WI38 (cell line): Measurements from ENCODE around the gene CCDC187.
A peak's percentile ranks its signal among the peaks of the same experiment; 100 is the strongest.

Experiments used
- H3K4me3 ChIP-seq: 2 replicates; pipeline ENCODE4 v1.5.1; 2011; ENCODE audit warnings: low read depth, mild to moderate bottlenecking, control low read depth, low read length
- TF ChIP-seq, protein P1 (sequence below): IDR thresholded peaks from 2 replicates; pipeline ENCODE4 v1.5.1; 2012; ENCODE audit warnings: low read depth, mild to moderate bottlenecking, control low read depth, low read length

CCDC187 gene

DNA sequence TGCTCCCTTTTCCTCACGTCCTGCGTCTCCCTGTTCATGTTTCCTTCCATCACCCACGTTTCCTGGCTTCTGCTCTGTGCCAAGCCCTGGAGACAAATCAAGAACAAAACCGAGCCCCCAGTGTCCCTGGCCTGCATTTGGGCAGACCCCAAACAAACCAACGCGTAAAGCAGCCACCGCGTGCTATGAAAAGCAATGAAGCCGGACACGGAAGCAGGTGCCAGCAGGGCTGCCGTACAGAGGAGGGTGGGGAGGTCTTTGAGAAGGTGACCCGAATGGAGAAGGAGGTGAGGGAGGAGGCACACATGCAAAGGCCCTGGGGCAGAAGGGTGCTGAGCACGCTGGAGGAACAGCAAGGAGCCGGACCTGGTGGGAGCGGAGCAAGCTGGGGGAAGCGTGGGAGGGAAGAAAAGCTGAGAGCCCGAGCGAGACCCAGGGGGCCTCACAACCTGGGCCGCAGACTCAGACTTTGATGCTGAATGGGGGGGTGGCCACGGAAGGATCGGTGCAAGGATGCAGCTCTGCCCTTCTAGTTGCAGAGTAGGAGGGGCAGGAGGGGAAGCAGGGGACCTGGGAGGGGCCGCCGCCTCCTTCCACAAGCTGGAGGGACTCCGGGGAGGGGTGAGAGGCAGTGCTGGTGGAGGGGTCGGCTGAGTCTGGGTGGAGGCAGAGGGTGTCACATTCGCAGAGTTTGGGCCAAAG is 56.9 kb downstream of the CCDC187 start:
- TF ChIP-seq, protein P1, sequence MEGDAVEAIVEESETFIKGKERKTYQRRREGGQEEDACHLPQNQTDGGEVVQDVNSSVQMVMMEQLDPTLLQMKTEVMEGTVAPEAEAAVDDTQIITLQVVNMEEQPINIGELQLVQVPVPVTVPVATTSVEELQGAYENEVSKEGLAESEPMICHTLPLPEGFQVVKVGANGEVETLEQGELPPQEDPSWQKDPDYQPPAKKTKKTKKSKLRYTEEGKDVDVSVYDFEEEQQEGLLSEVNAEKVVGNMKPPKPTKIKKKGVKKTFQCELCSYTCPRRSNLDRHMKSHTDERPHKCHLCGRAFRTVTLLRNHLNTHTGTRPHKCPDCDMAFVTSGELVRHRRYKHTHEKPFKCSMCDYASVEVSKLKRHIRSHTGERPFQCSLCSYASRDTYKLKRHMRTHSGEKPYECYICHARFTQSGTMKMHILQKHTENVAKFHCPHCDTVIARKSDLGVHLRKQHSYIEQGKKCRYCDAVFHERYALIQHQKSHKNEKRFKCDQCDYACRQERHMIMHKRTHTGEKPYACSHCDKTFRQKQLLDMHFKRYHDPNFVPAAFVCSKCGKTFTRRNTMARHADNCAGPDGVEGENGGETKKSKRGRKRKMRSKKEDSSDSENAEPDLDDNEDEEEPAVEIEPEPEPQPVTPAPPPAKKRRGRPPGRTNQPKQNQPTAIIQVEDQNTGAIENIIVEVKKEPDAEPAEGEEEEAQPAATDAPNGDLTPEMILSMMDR, result no peak
- no peak overlapping the region for H3K4me3 ChIP-seq

DNA sequence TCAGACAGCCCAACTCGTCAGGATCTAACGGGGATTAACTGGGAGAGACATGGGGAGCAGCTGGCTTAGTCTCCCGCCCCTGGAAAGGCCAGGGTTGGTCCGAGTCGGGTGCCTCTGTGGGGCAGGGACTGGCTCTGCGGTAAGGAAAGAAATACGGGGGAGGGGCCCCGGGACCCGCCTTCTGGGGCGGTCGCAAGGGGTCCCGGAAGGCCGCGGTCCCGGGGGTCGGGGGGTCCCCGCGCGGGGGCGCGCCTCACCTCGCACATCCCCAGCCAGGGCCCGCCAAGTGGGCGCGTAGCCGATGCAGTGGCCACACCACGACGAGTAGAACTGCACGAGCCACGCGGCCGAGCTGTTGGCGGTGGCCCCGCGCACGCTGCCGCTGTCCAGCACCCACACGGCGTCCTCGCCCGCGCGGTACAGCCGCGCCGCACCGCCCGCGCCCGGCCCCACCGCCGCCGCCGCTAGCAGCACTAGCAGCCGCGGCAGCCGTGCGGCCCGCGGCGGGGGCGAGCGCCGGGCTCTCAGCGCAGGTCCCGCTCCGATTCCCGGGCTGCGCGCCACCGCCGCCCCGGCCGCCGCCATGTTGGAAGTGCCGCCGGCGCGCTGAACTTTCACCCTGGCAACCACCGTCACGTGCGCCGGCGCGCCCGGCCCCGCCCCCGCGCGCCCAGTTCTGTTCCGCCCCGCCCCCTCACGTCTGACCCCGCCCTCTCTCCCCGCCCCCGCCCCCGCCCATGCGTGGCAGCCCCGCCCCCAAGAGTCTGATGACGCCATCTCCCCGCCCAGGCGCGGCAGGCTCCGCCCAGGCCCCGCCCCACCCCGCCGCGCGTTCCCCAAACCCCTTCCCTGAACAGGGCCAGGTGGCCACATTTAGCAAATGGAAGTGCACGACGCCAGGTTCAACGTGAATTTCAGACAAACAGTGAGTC is 58.4 kb downstream of the CCDC187 start, which contains the start of gene QSOX2:
Gene QSOX2 (minus strand): TSS at position 594 of the 932 bp plus-strand sequence. CDS start 9 bp downstream, at position 585.
- TF ChIP-seq, protein P1, result no peak
- peak within 1 kb of the TSS; percentile 84 for H3K4me3 ChIP-seq

DNA sequence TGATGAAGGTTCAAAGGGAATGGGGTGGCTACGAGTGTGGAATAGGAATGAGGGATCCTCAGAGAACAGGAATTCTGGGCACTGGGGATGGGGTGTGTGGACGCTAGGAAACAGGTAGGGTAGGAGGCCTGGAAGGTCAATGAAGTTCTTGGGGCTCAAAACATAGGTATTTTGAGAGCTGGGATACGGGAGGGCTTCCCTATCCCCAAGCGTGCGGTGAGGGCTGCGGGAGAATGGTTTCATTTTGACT is 59.0 kb downstream of the CCDC187 start:
- H3K4me3 ChIP-seq, result peak overlapping the region; percentile 84
- TF ChIP-seq, protein P1, result no peak

DNA sequence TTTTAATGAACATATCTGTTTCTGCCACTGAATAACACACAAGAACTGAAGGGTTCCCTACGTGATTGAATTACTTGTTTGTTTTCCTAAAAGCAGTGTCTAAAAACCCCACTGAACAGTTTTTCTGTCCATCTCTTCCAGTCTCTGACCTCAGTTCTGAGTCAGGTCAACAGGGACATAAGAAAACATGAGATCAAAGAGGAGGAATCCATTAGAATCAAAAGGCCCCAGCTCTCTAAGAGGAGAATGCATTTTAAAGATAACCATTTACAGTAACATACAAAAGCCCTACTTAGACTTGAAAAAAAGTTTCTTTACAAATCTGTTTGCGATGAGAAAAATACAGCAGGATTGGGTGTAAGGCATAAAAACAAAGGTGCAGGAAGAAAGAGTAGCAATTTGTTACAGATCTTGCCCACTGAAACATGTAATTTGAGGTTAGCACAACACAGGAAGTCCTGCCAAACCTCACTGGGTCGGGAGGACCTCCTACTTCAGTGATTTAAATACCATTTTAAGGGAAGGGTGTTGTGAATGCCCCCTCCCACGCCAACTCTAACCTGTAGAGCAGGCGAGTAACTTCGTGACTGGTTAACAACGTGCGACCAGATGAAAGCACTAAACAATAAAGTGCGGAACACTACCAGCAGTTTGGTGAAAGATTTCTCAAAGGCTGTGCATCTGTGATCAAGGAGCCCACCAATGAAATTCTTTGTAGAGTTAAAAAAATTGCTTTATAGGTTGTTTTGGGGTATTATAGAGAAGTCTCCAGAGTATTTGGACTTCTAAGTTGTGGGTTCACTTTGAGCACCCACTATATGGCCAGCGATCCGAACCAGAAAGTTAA is 59.5 kb downstream of the CCDC187 start:
- peak overlapping the region; percentile 84 for H3K4me3 ChIP-seq
- TF ChIP-seq, protein P1, result no peak

DNA sequence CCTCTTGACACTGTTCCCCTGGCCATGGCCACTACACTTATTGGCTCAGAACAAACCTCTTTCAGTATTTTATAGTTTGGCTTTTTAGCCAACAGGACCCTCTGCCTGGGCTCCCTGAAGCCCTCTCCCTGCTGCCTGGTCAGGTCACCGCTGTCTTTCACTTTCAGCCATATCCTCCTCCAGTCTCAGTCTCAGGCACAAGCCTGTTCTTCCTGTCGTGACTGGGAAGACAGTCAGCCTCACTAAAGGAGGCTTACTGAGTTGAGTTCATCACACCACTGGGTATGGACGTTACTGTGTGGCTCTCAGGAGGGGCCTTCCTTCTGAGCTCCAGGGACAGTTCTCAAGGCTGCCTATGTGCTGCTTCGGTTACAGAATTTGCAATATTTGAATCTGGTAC is 60.3 kb downstream of the CCDC187 start:
- H3K4me3 ChIP-seq, result no peak overlapping the region
- TF ChIP-seq, protein P1, result no peak

DNA sequence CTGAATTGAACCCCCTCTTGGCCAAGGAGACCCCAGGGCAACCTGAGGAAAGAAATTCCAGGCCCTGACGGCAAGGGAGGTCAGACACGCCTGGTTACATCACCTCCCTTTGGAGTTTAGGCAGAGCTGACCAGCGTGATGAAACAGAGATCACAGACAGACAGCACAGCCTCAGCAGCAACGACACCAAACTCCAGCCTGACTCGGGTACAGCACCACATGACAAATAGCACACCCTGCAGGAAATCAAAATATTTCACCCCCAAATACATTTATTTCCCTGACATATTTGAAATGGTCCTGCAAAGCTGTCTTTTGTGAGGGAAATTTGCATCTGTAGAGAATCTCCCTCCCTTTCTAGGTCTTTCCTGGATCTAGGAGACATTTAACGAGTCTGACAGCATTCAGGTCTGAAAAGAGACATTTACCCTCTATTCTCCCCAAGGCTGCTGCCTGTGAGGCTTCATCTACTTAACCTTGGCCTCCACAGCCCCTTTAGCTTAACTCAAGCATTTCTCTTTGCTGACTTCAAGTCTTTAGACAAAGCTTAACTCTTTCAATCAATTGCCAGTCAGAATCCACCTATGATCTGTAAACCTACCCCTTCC is 60.9 kb downstream of the CCDC187 start:
- TF ChIP-seq, protein P1, result no peak
- no peak overlapping the region for H3K4me3 ChIP-seq
